Measurements from ENCODE around the gene IFRD2. TPM values are rescaled to one million over a fixed set of nuclear protein-coding genes. Genes with fewer than 3 reads are reported as not detected.
A peak's percentile ranks its signal among the peaks of the same experiment; 100 is the strongest.

Gene IFRD2
- total and polyA plus RNA-seq, 2 of the 13 experiments (the other 11 are each of a cell fraction or from before 2014, with no cell fraction given): 32.8 to 96.1 TPM

GRCh38 chr3:50324351-50325112, 32.3 kb upstream of the IFRD2 start (continued):
- no peak for TF ChIP-seq AGO2 (optimal IDR thresholded peaks at IDR 0.05; ENCODE audit: low read depth, low read length)
- 0 out of 2 replicates have a peak, but pooled peaks have one; percentile 19 for TF ChIP-seq MLX (CRISPR knock-in tag; IDR thresholded peaks at IDR 0.05)
- TF ChIP-seq SNAI1 (CRISPR knock-in tag; IDR thresholded peaks at IDR 0.05; ENCODE audit: borderline replicate concordance): 0 out of 2 replicates have a peak, but pooled peaks have one; percentile 35
- no peak for TF ChIP-seq ZNF564 (CRISPR knock-in tag; IDR thresholded peaks at IDR 0.05)
- TF ChIP-seq, protein P1, sequence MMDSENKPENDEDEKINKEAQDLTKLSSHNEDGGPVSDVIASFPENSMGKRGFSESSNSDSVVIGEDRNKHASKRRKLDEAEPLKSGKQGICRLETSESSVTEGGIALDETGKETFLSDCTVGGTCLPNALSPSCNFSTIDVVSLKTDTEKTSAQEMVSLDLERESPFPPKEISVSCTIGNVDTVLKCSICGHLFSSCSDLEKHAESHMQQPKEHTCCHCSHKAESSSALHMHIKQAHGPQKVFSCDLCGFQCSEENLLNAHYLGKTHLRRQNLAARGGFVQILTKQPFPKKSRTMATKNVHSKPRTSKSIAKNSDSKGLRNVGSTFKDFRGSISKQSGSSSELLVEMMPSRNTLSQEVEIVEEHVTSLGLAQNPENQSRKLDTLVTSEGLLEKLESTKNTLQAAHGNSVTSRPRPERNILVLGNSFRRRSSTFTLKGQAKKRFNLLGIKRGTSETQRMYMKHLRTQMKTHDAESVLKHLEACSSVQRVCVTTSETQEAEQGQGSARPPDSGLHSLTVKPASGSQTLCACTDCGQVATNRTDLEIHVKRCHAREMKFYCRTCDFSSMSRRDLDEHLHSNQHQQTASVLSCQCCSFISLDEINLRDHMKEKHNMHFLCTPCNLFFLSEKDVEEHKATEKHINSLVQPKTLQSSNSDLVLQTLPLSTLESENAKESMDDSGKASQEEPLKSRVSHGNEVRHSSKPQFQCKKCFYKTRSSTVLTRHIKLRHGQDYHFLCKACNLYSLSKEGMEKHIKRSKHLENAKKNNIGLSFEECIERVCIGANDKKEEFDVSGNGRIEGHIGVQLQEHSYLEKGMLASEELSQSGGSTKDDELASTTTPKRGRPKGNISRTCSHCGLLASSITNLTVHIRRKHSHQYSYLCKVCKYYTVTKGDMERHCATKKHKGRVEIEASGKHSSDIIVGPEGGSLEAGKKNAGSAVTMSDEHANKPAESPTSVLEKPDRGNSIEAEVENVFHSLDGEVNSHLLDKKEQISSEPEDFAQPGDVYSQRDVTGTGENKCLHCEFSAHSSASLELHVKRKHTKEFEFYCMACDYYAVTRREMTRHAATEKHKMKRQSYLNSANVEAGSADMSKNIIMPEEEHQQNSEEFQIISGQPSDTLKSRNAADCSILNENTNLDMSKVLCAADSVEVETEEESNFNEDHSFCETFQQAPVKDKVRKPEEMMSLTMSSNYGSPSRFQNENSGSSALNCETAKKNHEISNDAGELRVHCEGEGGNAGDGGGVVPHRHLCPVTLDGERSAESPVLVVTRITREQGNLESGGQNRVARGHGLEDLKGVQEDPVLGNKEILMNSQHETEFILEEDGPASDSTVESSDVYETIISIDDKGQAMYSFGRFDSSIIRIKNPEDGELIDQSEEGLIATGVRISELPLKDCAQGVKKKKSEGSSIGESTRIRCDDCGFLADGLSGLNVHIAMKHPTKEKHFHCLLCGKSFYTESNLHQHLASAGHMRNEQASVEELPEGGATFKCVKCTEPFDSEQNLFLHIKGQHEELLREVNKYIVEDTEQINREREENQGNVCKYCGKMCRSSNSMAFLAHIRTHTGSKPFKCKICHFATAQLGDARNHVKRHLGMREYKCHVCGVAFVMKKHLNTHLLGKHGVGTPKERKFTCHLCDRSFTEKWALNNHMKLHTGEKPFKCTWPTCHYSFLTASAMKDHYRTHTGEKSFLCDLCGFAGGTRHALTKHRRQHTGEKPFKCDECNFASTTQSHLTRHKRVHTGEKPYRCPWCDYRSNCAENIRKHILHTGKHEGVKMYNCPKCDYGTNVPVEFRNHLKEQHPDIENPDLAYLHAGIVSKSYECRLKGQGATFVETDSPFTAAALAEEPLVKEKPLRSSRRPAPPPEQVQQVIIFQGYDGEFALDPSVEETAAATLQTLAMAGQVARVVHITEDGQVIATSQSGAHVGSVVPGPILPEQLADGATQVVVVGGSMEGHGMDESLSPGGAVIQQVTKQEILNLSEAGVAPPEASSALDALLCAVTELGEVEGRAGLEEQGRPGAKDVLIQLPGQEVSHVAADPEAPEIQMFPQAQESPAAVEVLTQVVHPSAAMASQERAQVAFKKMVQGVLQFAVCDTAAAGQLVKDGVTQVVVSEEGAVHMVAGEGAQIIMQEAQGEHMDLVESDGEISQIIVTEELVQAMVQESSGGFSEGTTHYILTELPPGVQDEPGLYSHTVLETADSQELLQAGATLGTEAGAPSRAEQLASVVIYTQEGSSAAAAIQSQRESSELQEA (CRISPR knock-in tag; IDR thresholded peaks at IDR 0.05; ENCODE audit: not compliant biosample characterization): peak; percentile 37
- no peak for TF ChIP-seq ZNF367 (CRISPR knock-in tag; IDR thresholded peaks at IDR 0.05; ENCODE audit: borderline replicate concordance)
- TF ChIP-seq MEIS1 (CRISPR knock-in tag; IDR thresholded peaks at IDR 0.05; ENCODE audit: borderline replicate concordance): peak; percentile 82; the same call in 1 of the 2 replicates
- no peak for TF ChIP-seq KAT7 (CRISPR knock-in tag; IDR thresholded peaks at IDR 0.05; ENCODE audit: borderline replicate concordance)
- no peak for TF ChIP-seq PRPF4 (IDR thresholded peaks at IDR 0.05; ENCODE audit: low read depth, low read length, poor library complexity, severe bottlenecking)
- TF ChIP-seq HNF4G (IDR thresholded peaks at IDR 0.05; ENCODE audit: borderline replicate concordance, low read depth, low read length): peak; percentile 50; the same call in 1 of the 2 replicates
- no peak for TF ChIP-seq HNF4G (CRISPR knock-in tag; IDR thresholded peaks at IDR 0.05; ENCODE audit: borderline replicate concordance, low read depth)
- TF ChIP-seq, protein P2, sequence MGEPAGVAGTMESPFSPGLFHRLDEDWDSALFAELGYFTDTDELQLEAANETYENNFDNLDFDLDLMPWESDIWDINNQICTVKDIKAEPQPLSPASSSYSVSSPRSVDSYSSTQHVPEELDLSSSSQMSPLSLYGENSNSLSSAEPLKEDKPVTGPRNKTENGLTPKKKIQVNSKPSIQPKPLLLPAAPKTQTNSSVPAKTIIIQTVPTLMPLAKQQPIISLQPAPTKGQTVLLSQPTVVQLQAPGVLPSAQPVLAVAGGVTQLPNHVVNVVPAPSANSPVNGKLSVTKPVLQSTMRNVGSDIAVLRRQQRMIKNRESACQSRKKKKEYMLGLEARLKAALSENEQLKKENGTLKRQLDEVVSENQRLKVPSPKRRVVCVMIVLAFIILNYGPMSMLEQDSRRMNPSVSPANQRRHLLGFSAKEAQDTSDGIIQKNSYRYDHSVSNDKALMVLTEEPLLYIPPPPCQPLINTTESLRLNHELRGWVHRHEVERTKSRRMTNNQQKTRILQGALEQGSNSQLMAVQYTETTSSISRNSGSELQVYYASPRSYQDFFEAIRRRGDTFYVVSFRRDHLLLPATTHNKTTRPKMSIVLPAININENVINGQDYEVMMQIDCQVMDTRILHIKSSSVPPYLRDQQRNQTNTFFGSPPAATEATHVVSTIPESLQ (CRISPR knock-in tag; conservative IDR thresholded peaks at IDR 0.05): no peak
- TF ChIP-seq SRY (CRISPR knock-in tag; IDR thresholded peaks at IDR 0.05): no peak
- TF ChIP-seq ELF3 (CRISPR knock-in tag; IDR thresholded peaks at IDR 0.05): peak; percentile 13; the same call in 1 of the 2 replicates
- TF ChIP-seq ADNP (CRISPR knock-in tag; IDR thresholded peaks at IDR 0.05): no peak
- TF ChIP-seq RFX3 (CRISPR knock-in tag; IDR thresholded peaks at IDR 0.05): no peak; the same call in 1 of the 2 replicates
- TF ChIP-seq, protein P3, sequence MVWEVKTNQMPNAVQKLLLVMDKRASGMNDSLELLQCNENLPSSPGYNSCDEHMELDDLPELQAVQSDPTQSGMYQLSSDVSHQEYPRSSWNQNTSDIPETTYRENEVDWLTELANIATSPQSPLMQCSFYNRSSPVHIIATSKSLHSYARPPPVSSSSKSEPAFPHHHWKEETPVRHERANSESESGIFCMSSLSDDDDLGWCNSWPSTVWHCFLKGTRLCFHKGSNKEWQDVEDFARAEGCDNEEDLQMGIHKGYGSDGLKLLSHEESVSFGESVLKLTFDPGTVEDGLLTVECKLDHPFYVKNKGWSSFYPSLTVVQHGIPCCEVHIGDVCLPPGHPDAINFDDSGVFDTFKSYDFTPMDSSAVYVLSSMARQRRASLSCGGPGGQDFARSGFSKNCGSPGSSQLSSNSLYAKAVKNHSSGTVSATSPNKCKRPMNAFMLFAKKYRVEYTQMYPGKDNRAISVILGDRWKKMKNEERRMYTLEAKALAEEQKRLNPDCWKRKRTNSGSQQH (CRISPR knock-in tag; IDR thresholded peaks at IDR 0.05; ENCODE audit: low read depth): no peak

Data from HepG2 (cell line).